ENCODE measurements around the gene ASTL.

DNA sequence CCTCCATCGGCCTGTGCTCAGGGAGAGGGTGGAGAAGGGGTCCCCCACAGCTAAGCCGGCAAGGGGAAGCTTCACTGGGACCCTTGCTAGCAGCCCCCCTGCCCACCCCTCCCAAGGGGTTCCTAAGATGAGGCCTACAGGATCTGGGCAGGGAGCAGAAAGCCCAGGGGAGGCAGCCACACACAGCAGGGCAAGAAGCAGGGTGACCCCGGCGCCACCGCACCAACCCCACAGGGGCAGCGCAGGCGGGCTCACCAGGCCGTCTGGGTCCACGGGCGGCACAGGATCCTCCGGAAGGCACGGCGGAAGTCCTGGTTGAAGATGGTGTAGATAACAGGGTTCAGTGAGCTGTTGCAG, 23.8 kb downstream of the ASTL start:
- TF ChIP-seq CTCF (IDR thresholded peaks at IDR 0.05) (no peak), POLR2AphosphoS5 (IDR thresholded peaks at IDR 0.05; ENCODE audit: low read depth, low read length) (no peak), SIN3A (IDR thresholded peaks at IDR 0.05; ENCODE audit: borderline replicate concordance, insufficient read depth, low read depth, low read length) (no peak), TCF7L2 (IDR thresholded peaks at IDR 0.05; ENCODE audit: low read depth, low read length) (no peak)
- TF ChIP-seq, protein P1, sequence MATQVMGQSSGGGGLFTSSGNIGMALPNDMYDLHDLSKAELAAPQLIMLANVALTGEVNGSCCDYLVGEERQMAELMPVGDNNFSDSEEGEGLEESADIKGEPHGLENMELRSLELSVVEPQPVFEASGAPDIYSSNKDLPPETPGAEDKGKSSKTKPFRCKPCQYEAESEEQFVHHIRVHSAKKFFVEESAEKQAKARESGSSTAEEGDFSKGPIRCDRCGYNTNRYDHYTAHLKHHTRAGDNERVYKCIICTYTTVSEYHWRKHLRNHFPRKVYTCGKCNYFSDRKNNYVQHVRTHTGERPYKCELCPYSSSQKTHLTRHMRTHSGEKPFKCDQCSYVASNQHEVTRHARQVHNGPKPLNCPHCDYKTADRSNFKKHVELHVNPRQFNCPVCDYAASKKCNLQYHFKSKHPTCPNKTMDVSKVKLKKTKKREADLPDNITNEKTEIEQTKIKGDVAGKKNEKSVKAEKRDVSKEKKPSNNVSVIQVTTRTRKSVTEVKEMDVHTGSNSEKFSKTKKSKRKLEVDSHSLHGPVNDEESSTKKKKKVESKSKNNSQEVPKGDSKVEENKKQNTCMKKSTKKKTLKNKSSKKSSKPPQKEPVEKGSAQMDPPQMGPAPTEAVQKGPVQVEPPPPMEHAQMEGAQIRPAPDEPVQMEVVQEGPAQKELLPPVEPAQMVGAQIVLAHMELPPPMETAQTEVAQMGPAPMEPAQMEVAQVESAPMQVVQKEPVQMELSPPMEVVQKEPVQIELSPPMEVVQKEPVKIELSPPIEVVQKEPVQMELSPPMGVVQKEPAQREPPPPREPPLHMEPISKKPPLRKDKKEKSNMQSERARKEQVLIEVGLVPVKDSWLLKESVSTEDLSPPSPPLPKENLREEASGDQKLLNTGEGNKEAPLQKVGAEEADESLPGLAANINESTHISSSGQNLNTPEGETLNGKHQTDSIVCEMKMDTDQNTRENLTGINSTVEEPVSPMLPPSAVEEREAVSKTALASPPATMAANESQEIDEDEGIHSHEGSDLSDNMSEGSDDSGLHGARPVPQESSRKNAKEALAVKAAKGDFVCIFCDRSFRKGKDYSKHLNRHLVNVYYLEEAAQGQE (IDR thresholded peaks at IDR 0.05; ENCODE audit: insufficient read depth in 1 of 2, low read depth in 2 of 2, low read length in 1 of 2): no peak

Data from Panc1 (cell line).